ENCODE measurements around the gene C2CD2. TPM values are rescaled to one million over a fixed set of nuclear protein-coding genes. Genes with fewer than 3 reads are reported as not detected.
"Not testable (repeated sequence)": the region's sequence is repeated elsewhere in the genome, so short reads cannot be mapped to it uniquely, and the experiment has no call there.

The C2CD2 gene
- total RNA-seq, 1 donor from 2014 or later = 31.1 TPM

DNA sequence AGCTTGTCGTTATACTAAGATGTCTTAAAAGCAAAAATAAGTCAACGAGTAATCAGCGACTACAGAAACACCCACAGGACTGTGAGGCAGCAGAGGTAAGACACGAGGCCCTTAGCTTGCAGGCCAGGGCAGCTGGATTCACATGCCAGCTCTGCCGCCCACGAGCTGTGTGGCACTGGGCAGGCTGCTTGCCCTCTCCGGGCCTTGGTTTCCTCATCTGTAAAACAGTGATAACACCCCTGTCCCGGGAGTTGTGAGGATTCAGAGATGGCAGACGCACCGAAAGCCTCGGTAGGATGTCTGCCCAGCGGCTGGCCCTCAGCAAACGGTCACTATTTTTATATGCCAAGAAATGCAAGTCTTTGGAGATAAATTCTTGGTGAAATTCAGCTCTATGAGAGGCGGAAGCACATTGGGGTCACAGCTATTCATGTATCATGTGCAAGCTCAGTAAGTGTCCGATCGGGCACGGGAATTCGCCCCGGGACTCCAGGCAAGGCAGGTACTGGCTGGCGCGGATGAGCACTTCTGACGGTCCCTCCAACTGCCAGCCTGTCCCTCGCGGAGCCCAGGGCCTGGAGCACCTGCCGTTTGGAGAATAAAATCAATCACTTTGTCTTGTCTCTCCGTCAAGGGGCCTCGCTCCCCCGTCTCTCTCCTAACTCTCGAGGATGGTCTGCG, 1.1 kb downstream of the C2CD2 start:
- no peaks in the 10 kb centered on the region for H3K9me3 Mint-ChIP-seq
- H3K27ac Mint-ChIP-seq = peak overlapping the region; percentile 33
- H3K27me3 Mint-ChIP-seq (ENCODE audit: low read depth) = no peaks in the 10 kb centered on the region
- DNase-seq (ENCODE audit: low spot score in 2 of 2, unreplicated experiment in 2 of 2) = no peak
- peak overlapping the region; percentile 69 for H3K4me3 Mint-ChIP-seq
- no peak for TF ChIP-seq CTCF (IDR thresholded peaks at IDR 0.05; ENCODE audit: unreplicated experiment)
- H3K4me1 Mint-ChIP-seq = peaks cover 43% of the 10 kb centered on the region
- H3K36me3 Mint-ChIP-seq = peaks cover 4% of the 10 kb centered on the region

GRCh38 chr21:41951876-41952567, 1.8 kb downstream of the C2CD2 start:
- peak overlapping the region; percentile 69 for H3K4me3 Mint-ChIP-seq
- H3K9me3 Mint-ChIP-seq = no peaks in the 10 kb centered on the region
- TF ChIP-seq CTCF (IDR thresholded peaks at IDR 0.05; ENCODE audit: unreplicated experiment) = no peak
- no peak for DNase-seq (ENCODE audit: low spot score in 2 of 2, unreplicated experiment in 2 of 2)
- peaks cover 4% of the 10 kb centered on the region for H3K36me3 Mint-ChIP-seq
- no peaks in the 10 kb centered on the region for H3K27me3 Mint-ChIP-seq (ENCODE audit: low read depth)
- H3K27ac Mint-ChIP-seq = peak overlapping the region; percentile 33
- H3K4me1 Mint-ChIP-seq = peaks cover 36% of the 10 kb centered on the region

DNA sequence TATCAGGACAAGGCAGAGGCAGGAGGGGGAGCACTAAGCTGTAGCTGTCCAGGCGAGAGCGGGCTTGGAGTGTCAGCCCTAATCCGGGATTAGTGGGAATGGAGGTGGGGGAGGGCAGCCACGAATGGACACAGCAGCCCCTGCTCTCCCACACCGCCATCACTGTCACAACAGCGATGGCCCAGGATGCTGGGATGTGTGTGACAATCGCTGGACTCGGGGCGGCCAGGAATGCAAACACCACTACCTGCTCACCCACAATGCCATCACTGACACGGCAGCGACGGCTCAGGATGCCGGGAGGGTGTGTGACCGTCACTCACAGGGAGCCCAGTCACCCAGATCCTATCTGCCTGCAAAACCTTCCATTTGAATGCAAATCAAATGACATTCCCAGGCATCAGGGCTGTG, 2.9 kb downstream of the C2CD2 start:
- Mint-ChIP-seq H3K27me3 (ENCODE audit: low read depth) (no peaks in the 10 kb centered on the region), H3K36me3 (peaks cover 4% of the 10 kb centered on the region), H3K4me1 (peaks cover 26% of the 10 kb centered on the region), H3K9me3 (no peaks in the 10 kb centered on the region), H3K27ac (no peak overlapping the region), H3K4me3 (no peak overlapping the region)
- DNase-seq (ENCODE audit: low spot score in 2 of 2, unreplicated experiment in 2 of 2) = no peak
- no peak for TF ChIP-seq CTCF (IDR thresholded peaks at IDR 0.05; ENCODE audit: unreplicated experiment)

GRCh38 chr21:41949631-41950030, 4.2 kb downstream of the C2CD2 start:
- not testable (repeated sequence) for DNase-seq (ENCODE audit: low spot score in 2 of 2, unreplicated experiment in 2 of 2); H3K4me3 Mint-ChIP-seq; H3K36me3 Mint-ChIP-seq; H3K27ac Mint-ChIP-seq; H3K27me3 Mint-ChIP-seq (ENCODE audit: low read depth); H3K9me3 Mint-ChIP-seq
- peaks cover 26% of the 10 kb centered on the region for H3K4me1 Mint-ChIP-seq

GRCh38 chr21:41948901-41949300, 4.9 kb downstream of the C2CD2 start:
- Mint-ChIP-seq H3K4me3 (no peak overlapping the region), H3K9me3 (peaks cover 8% of the 10 kb centered on the region), H3K36me3 (peaks cover 7% of the 10 kb centered on the region), H3K27me3 (ENCODE audit: low read depth) (no peaks in the 10 kb centered on the region), H3K4me1 (peaks cover 21% of the 10 kb centered on the region), H3K27ac (no peak overlapping the region)
- DNase-seq (ENCODE audit: low spot score in 2 of 2, unreplicated experiment in 2 of 2) = no peak
- no peak for TF ChIP-seq CTCF (IDR thresholded peaks at IDR 0.05; ENCODE audit: unreplicated experiment)

DNA sequence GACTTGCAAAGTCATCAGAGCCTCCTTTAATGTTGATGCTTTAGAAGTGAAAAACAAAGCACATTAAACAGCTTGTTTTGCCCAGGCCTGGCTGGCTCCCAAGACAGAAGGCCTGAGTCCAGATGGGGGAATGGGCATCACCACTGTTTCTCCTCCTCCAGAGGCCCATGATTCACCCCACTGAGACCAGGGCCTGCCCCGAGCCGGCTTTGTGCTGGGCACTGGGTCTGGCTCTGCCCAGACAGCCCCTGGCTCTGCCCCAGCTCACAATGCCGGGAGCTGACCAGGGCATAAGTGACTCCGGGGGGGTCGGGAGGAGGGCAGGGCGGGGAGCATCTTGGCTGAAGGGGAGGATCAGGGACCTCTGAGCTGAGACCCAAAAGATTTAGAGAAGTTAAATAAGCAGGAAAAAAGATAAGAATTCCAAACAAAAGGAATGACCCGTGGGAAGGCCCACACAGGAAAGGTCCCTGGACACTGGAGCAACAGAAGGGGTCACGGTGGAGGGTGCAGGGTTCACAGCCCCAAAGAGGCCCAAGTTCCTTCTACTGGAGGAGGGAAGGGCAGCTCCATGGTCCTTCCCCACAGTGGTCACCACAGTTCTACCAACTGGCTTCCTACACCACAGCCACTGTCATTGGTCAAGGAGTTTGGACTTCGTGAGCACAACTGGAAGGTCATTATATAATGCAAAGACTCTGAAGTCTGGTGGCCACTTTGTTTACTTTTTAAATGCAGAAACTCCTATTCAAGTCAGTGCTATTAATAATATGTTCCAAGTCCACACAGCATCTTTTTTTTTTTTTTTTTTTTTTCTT, 5.5 kb downstream of the C2CD2 start:
- Mint-ChIP-seq H3K27ac (no peak overlapping the region), H3K4me1 (peaks cover 21% of the 10 kb centered on the region), H3K9me3 (peaks cover 8% of the 10 kb centered on the region), H3K36me3 (peaks cover 7% of the 10 kb centered on the region), H3K27me3 (ENCODE audit: low read depth) (no peaks in the 10 kb centered on the region), H3K4me3 (no peak overlapping the region)
- no peak for DNase-seq (ENCODE audit: low spot score in 2 of 2, unreplicated experiment in 2 of 2)
- TF ChIP-seq CTCF (IDR thresholded peaks at IDR 0.05; ENCODE audit: unreplicated experiment) = no peak

All from mesothelial cell of epicardium (in vitro differentiated cells).